Measurements from ENCODE around the gene BCO2. TPM values are rescaled to one million over a fixed set of nuclear protein-coding genes. Genes with fewer than 3 reads are reported as not detected.

BCO2 gene
- total RNA-seq, 2 experiments from 2014 or later: 0.63 to 0.75 TPM

- peaks cover 17% of the 10 kb centered on the region for H3K27me3 Mint-ChIP-seq
These were observed 2.8 kb upstream of the BCO2 start for GRCh38 chr11:112172362-112172994.

GRCh38 chr11:112173152-112173551 is 2.2 kb upstream of the BCO2 start:
- intact Hi-C loops (cut with DNase I, micrococcal nuclease): loop anchor here in 1 of 2 experiments (10.0 kb wide), 1 partner anchor 298 kb away; the partner anchor contains the start of genes ALG9, CFAP68 and FDXACB1
- H3K27me3 Mint-ChIP-seq: peaks cover 18% of the 10 kb centered on the region
- no peak for ATAC-seq
- H3K36me3 Mint-ChIP-seq (ENCODE audit: low read depth): no peaks in the 10 kb centered on the region
- DNase-seq: no peak
- peaks cover 11% of the 10 kb centered on the region for H3K4me1 Mint-ChIP-seq
- H3K27ac Mint-ChIP-seq: no peak overlapping the region
- H3K4me3 Mint-ChIP-seq: no peak overlapping the region
- ChIA-PET POLR2A (no interaction called here), CTCF (interaction anchor here (0.7 to 1.9 kb wide), 3 partner anchors 56 to 60 kb away, joined by 3 to 11 read pairs (median 4); no protein-coding TSS in a partner anchor)
- H3K9me3 Mint-ChIP-seq (ENCODE audit: low read depth): no peaks in the 10 kb centered on the region

More at GRCh38 chr11:112172362-112172994, 2.8 kb upstream of the BCO2 start:
- ChIA-PET CTCF (interaction anchor here (0.7 to 1.9 kb wide), 7 partner anchors 10 to 60 kb away, joined by 3 to 11 read pairs (median 4); no protein-coding TSS in a partner anchor), POLR2A (no interaction called here)
- Mint-ChIP-seq H3K4me3 (no peak overlapping the region), H3K4me1 (peaks cover 11% of the 10 kb centered on the region), H3K27ac (no peak overlapping the region), H3K36me3 (ENCODE audit: low read depth) (no peaks in the 10 kb centered on the region), H3K9me3 (ENCODE audit: low read depth) (no peaks in the 10 kb centered on the region)
- intact Hi-C loops (cut with DNase I, micrococcal nuclease): loop anchor here in 1 of 2 experiments (10.0 kb wide), 1 partner anchor 298 kb away; the partner anchor contains the start of genes ALG9, CFAP68 and FDXACB1
- DNase-seq (no peak), ATAC-seq (no peak)

GRCh38 chr11:112175599-112175952 is 264 bp downstream of the BCO2 start:
- H3K27me3 Mint-ChIP-seq: peaks cover 22% of the 10 kb centered on the region
- ATAC-seq: no peak
- intact Hi-C loops (cut with DNase I, micrococcal nuclease): loop anchor here (1.0 to 10.0 kb wide), 5 partner anchors 62 to 573 kb away; partner anchors contain the start of genes CFAP68 (in 2 of the 2), FDXACB1 (in 2 of the 2), ALG9 (in 1 of the 2) and SIK2 (in 1 of the 2)
- no peak for DNase-seq
- peak overlapping the region; percentile 54 for H3K4me3 Mint-ChIP-seq
- no peaks in the 10 kb centered on the region for H3K9me3 Mint-ChIP-seq (ENCODE audit: low read depth)
- H3K27ac Mint-ChIP-seq: no peak overlapping the region
- peaks cover 11% of the 10 kb centered on the region for H3K4me1 Mint-ChIP-seq
- CTCF ChIA-PET: interaction anchor here (0.6 to 1.5 kb wide), 8 partner anchors 12 to 106 kb away, joined by 3 to 6 read pairs (median 4); partner anchors contain the start of gene IL18
- no peaks in the 10 kb centered on the region for H3K36me3 Mint-ChIP-seq (ENCODE audit: low read depth)
- POLR2A ChIA-PET: interaction anchor here (0.6 kb wide), 1 partner anchor 244 kb away, joined by 3 read pairs; no protein-coding TSS in a partner anchor

GRCh38 chr11:112176077-112176476 is 765 bp downstream of the BCO2 start:
- ChIA-PET CTCF (interaction anchor here (0.6 to 1.5 kb wide), 5 partner anchors 57 to 249 kb away, joined by 3 to 6 read pairs (median 4); no protein-coding TSS in a partner anchor), POLR2A (no interaction called here)
- DNase-seq (no peak), ATAC-seq (no peak)
- Mint-ChIP-seq H3K9me3 (ENCODE audit: low read depth) (peaks cover 2% of the 10 kb centered on the region), H3K27ac (no peak overlapping the region), H3K27me3 (peaks cover 22% of the 10 kb centered on the region), H3K4me1 (peaks cover 11% of the 10 kb centered on the region), H3K4me3 (no peak overlapping the region), H3K36me3 (ENCODE audit: low read depth) (no peaks in the 10 kb centered on the region)
- intact Hi-C loops (cut with DNase I, micrococcal nuclease): loop anchor here in 1 of 2 experiments (10.0 kb wide), 1 partner anchor 301 kb away; the partner anchor contains the start of genes ALG9, CFAP68 and FDXACB1

GRCh38 chr11:112177589-112177988 is 2.3 kb downstream of the BCO2 start:
- Mint-ChIP-seq H3K9me3 (ENCODE audit: low read depth) (peaks cover 2% of the 10 kb centered on the region), H3K27me3 (peaks cover 22% of the 10 kb centered on the region), H3K4me1 (peaks cover 9% of the 10 kb centered on the region), H3K27ac (no peak overlapping the region), H3K36me3 (ENCODE audit: low read depth) (no peaks in the 10 kb centered on the region), H3K4me3 (no peak overlapping the region)
- DNase-seq (no peak), ATAC-seq (no peak)
- intact Hi-C loops (cut with DNase I, micrococcal nuclease): loop anchor here in 1 of 2 experiments (10.0 kb wide), 1 partner anchor 303 kb away; the partner anchor contains the start of genes ALG9, CFAP68 and FDXACB1
- ChIA-PET CTCF (interaction anchor here (1.0 to 1.6 kb wide), 2 partner anchors 23 to 63 kb away, joined by 3 read pairs; no protein-coding TSS in a partner anchor), POLR2A (no interaction called here)

- H3K27me3 Mint-ChIP-seq: peaks cover 20% of the 10 kb centered on the region
- POLR2A ChIA-PET: no interaction called here
- CTCF ChIA-PET: interaction anchor here (1.6 kb wide), 1 partner anchor 64 kb away, joined by 3 read pairs; no protein-coding TSS in a partner anchor
- no peak for DNase-seq
- peaks cover 9% of the 10 kb centered on the region for H3K4me1 Mint-ChIP-seq
- intact Hi-C loops (cut with DNase I, micrococcal nuclease): loop anchor here in 1 of 2 experiments (10.0 kb wide), 1 partner anchor 304 kb away; the partner anchor contains the start of genes ALG9, CFAP68 and FDXACB1
- H3K36me3 Mint-ChIP-seq (ENCODE audit: low read depth): no peaks in the 10 kb centered on the region
- peaks cover 2% of the 10 kb centered on the region for H3K9me3 Mint-ChIP-seq (ENCODE audit: low read depth)
- H3K4me3 Mint-ChIP-seq: no peak overlapping the region
- no peak for ATAC-seq
- H3K27ac Mint-ChIP-seq: no peak overlapping the region
These were observed 3.1 kb downstream of the BCO2 start for GRCh38 chr11:112178428-112178827.

GRCh38 chr11:112178936-112179335 is 3.6 kb downstream of the BCO2 start:
- Mint-ChIP-seq H3K27me3 (peaks cover 20% of the 10 kb centered on the region), H3K27ac (no peak overlapping the region), H3K9me3 (ENCODE audit: low read depth) (peaks cover 2% of the 10 kb centered on the region), H3K4me1 (peaks cover 9% of the 10 kb centered on the region), H3K4me3 (no peak overlapping the region), H3K36me3 (ENCODE audit: low read depth) (no peaks in the 10 kb centered on the region)
- DNase-seq: no peak
- ChIA-PET POLR2A (no interaction called here), CTCF (interaction anchor here (1.6 kb wide), 1 partner anchor 64 kb away, joined by 3 read pairs; no protein-coding TSS in a partner anchor)
- intact Hi-C loops (cut with DNase I, micrococcal nuclease): loop anchor here in 1 of 2 experiments (10.0 kb wide), 1 partner anchor 304 kb away; the partner anchor contains the start of genes ALG9, CFAP68 and FDXACB1
- no peak for ATAC-seq

- DNase-seq (no peak), ATAC-seq (no peak)
- Mint-ChIP-seq H3K4me3 (no peak overlapping the region), H3K27me3 (peaks cover 18% of the 10 kb centered on the region), H3K4me1 (peaks cover 9% of the 10 kb centered on the region), H3K36me3 (ENCODE audit: low read depth) (no peaks in the 10 kb centered on the region), H3K27ac (no peak overlapping the region), H3K9me3 (ENCODE audit: low read depth) (peaks cover 2% of the 10 kb centered on the region)
- intact Hi-C loops (cut with DNase I, micrococcal nuclease): loop anchor here in 1 of 2 experiments (10.0 kb wide), 1 partner anchor 305 kb away; the partner anchor contains the start of genes ALG9, CFAP68 and FDXACB1
- ChIA-PET POLR2A (no interaction called here), CTCF (no interaction called here)
These were observed 4.3 kb downstream of the BCO2 start for GRCh38 chr11:112179601-112180000.

GRCh38 chr11:112182867-112183266 is 7.6 kb downstream of the BCO2 start:
- H3K4me1 Mint-ChIP-seq: no peaks in the 10 kb centered on the region
- ChIA-PET CTCF (no interaction called here), POLR2A (no interaction called here)
- H3K9me3 Mint-ChIP-seq (ENCODE audit: low read depth): peaks cover 2% of the 10 kb centered on the region
- ATAC-seq: no peak
- DNase-seq: no peak
- H3K27ac Mint-ChIP-seq: no peak overlapping the region
- H3K4me3 Mint-ChIP-seq: no peak overlapping the region
- H3K27me3 Mint-ChIP-seq: peaks cover 7% of the 10 kb centered on the region
- no peaks in the 10 kb centered on the region for H3K36me3 Mint-ChIP-seq (ENCODE audit: low read depth)
- intact Hi-C loops (cut with DNase I, micrococcal nuclease): no loop called here

GRCh38 chr11:112185883-112186282 is 10.6 kb downstream of the BCO2 start:
- Mint-ChIP-seq H3K4me1 (no peaks in the 10 kb centered on the region), H3K9me3 (ENCODE audit: low read depth) (peaks cover under 1% of the 10 kb centered on the region), H3K4me3 (no peak overlapping the region), H3K27me3 (peaks cover 3% of the 10 kb centered on the region), H3K36me3 (ENCODE audit: low read depth) (no peaks in the 10 kb centered on the region), H3K27ac (no peak overlapping the region)
- POLR2A ChIA-PET: no interaction called here
- intact Hi-C loops (cut with DNase I, micrococcal nuclease): no loop called here
- no peak for ATAC-seq
- DNase-seq: no peak
- CTCF ChIA-PET: interaction anchor here (0.8 to 1.1 kb wide), 2 partner anchors 9 to 19 kb away, joined by 3 read pairs; no protein-coding TSS in a partner anchor

GRCh38 chr11:112186304-112186703 is 11.0 kb downstream of the BCO2 start:
- POLR2A ChIA-PET: no interaction called here
- CTCF ChIA-PET: no interaction called here
- H3K27me3 Mint-ChIP-seq: peaks cover 3% of the 10 kb centered on the region
- no peaks in the 10 kb centered on the region for H3K4me1 Mint-ChIP-seq
- H3K36me3 Mint-ChIP-seq (ENCODE audit: low read depth): no peaks in the 10 kb centered on the region
- no peak overlapping the region for H3K27ac Mint-ChIP-seq
- ATAC-seq: no peak
- H3K4me3 Mint-ChIP-seq: no peak overlapping the region
- H3K9me3 Mint-ChIP-seq (ENCODE audit: low read depth): no peaks in the 10 kb centered on the region
- no peak for DNase-seq
- intact Hi-C loops (cut with DNase I, micrococcal nuclease): no loop called here
